ENCODE results near the gene FAM120A. TPM values are rescaled to one million over a fixed set of nuclear protein-coding genes. Genes with fewer than 3 reads are reported as not detected.

Gene FAM120A
- total RNA-seq, 1 donor from 2014 or later: 72.2 TPM

DNA sequence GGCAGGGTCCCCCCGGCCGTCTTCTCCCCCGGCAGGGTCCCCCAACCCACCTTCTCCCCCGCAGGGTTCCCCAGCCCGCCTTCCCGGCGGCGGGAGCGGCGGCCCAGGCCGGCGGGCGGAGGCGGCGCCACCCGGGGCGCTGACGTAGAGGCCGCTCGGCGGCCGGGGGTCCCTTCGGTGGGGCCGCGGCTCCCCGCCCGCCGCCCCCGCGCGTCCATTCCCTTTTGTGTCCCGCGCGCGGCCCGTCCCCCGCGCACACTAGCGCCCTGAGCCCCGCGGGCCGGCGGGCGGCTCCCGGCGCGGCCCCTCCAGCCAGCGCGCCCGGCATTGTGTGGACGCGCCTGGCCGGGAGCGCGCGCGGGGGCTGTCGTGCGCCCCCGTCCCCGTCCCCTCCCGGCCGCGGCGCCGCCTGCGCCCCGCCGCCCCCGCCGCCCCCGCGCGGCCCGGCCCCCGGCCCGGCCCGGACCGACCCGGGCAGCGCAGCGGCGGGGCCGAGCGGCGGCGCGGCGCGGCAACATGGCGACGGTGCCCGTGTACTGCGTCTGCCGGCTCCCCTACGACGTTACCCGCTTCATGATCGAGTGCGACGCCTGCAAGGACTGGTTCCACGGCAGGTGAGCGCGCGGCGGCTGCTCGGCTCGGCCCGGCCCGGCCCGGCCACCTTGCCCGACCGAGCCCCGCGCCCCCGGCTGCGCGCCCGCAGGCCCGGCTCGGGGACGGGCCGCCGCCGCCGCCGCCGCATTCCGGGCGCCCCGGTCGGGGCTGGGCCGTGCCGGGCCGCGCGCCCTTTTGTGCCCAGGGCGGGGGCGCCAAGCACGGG is 125.0 kb downstream of the FAM120A start, which contains the start of gene PHF2:
TSS of gene PHF2 (plus strand) at position 327 of the 820 bp plus-strand sequence. CDS start at position 517, 190 bp downstream.
- DNase-seq (ENCODE audit: low spot score) (peak; percentile 55), ATAC-seq (peak; percentile 54)

DNA sequence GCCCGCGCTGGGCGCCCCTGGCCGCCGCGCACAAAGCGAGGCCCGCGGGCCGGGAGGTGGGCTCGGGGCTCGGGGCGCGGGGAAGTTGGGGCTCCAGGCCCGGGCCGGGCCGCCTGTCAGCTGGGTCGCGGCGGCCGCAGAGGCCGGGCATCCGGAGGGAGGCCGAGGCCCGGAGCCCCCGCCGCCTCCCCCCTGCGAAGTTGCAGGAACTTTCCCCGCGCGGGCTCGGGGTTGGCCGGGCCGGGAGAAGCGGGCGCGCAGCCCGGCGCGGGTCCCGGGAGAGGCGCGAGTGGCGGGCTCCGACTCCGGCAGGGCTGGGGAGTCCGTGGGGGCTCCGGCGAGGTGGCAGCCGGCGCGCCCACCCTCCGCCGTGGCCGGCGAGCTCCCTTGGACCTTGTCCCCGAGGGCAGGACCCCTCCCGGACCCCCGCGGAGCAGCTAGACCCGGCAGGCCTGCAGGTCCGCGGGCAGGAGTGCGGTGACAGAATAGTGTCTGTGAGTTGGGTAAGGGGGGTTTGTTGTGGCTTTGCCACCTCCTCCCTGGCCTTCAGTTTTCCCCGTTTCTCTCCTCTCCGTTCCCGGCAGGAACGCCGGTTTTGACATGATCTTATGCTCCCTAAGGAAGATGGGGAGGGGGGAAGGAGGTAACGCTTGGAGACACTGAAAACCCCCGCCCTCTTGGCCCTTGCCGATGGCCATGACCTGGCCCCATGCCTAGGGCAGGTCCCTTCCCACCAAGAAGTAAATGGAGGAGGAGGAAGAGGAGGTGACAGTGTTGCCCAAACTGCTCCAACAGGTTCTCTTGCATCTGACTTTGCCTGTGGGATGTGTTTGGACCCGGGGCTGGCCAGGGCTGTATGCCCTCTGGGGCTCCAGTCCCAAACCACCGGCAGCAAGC is 125.8 kb downstream of the FAM120A start:
- peak; percentile 52 for DNase-seq (ENCODE audit: low spot score)

DNA sequence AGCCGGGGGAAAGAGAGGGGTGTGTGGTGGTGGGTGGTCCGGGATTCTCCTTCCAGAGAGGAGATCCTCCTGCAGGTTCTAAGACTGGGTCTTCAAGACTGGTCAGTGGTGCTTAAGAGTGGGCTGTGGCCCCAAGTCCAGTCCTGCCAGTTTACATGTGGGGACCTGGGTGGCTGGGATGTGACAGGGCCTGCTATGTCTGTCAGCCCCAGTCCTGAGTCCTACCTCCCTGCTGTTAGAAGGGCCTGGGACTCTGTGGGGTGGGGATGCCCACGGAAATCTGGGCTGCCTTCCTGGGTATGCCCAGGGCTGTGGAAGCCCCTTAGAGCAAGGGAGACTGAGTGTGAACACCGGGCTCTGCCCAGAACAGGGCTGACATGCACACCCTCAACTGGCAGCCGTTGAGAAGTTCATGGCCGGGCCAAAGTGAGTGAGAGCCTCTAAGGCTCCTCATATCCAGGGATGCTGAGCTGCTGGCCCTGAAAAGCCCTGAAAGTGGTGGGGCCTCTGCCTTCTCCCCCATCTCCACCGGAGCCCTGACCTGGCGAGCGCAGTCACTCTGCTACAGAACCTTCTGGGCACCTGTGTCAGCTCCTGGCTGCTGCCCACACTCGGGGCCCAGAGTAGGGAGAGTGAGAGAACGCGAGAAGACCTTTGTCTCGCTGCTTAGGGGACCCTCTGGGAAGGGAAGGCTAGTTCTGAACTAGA is 126.6 kb downstream of the FAM120A start:
- DNase-seq (ENCODE audit: low spot score) (peak; percentile 45), ATAC-seq (peak; percentile 6)

More for the DNA sequence above, 125.8 kb downstream of the FAM120A start:
- peak; percentile 34 for ATAC-seq

DNA sequence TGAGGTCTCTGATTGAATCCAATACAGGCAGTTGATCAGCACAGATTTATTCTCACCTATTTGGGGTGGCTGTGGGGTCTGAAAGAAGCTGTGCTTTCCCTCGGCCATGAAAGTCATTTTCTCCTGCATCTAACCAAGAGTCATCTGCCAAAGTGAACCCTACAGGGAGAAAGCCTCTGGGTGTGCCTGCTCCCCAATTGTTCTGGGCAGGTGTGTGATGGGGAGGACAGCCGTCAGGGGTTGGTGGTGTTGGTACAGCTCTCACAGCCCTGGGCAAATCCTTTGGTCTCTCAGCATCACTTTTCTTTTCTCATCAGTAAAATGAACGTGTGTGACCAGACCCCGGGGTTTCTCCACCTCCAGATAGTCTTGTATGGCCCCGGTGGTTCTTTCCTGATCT is 127.4 kb downstream of the FAM120A start:
- ATAC-seq (no peak), DNase-seq (ENCODE audit: low spot score) (peak; percentile 38)

DNA sequence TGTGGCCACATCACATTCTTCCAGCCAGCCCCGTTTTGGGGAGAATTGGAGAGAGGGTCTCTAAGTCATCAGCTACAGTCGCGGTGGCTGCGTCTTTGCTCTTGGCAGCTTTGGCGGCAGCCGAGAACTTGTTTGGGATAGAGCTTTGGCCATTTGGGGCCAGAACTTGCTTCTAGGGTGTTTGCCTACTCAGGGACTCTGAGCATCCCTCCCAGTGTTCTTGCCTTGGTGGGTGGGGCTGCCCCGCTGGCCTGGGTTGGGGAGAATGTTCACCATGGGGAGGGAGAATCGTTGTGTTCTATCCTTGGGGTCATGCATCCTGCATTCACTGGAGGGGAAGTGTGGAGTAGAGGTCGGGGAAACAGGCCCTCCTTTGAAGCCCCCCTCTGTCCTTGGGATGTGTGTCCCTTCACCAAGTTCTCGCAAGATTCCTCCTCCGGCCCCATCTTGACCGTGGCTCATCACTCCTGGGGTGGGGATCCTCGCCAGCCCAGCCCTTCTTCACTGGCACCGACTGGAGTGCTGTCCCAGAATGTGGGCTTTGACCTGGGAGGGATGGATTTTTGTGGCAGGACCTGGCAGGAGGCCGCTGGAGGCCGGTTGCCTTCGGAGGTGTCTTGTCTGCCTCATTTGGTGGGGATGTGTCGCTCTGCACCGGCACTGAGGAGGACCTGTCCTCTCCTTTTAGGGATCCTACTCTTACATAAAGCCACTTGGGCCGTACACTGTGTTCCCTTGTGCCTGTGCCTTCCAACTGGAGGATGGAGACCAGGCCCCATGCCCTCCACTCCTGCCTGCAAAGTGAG is 128.4 kb downstream of the FAM120A start:
- peak; percentile 36 for DNase-seq (ENCODE audit: low spot score)
- no peak for ATAC-seq

DNA sequence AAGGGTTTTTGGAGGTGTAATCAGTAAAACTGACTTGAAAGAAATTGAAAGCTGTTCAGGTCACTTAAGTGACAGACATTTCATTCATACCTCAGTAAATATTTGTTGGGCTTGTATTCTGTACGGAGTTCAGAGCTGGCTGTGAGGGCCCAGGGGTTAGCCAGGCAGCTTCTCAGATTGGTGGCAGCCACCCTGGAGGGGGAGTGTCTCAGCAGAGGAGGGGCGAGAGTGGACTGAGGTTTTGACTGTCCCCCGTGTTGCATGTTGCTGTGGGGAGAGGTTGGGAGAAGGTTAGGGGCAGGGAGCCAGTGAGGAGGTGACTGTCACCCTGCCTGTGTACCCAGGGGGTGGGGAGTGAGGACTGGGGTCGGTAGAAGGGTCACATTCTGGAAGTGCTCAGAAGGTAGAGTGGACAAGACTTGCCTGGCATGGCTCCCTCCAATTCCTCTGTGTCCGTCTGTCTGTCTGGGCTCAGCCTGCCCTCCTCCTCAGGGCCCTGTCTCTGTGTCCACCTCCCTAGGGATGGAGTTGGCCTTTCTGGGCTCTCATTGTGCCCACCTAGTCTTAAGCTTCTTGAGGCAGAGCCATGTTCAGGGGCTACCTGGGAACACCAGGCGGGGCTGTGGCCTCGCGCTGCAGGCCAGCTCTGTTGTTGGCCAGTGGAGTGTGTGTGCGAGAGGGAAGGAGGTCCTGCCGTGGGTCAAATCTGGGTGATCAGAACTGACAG is 129.3 kb downstream of the FAM120A start:
- peak; percentile 43 for DNase-seq (ENCODE audit: low spot score)
- ATAC-seq: peak; percentile 3

DNA sequence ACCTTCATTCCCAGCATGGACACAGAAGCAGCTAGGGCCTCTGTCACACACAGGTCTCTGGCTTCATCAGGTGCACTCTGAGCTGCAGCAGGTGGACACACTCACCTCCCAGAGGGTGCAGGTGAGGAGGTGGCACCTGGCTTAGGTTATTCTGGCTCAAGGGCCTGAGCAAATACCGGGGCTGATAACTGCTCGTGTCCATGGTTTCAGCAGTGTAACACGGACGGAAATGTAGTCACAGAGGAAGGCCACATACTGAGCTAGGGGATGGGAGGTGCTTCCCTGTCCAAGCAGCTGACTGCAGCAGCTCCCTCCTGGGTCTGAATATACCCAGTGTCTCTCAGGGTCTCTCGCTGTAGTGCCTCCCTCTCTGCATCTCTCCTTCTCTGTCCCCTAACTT is 130.6 kb downstream of the FAM120A start:
- ATAC-seq (peak; percentile 63), DNase-seq (ENCODE audit: low spot score) (peak; percentile 45)

DNA sequence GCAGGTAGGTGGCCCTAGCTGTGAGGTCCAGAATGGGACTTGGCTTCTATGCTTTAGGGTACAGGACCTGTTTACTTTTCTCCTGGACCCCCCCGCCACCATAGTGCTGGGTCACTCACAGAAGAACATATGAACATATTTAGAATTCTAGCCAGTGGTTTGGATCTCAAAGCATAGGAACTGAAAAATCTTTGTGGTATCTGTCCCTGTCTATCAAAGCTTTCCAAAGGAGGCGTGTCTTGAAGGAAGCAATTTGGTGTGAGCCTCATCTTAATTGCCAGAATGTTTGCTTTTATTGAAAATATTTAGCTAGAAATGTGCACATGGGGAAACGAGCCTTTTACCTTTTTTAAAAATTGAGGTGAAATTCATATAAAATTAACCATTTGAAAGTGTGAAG is 131.1 kb downstream of the FAM120A start:
- no peak for DNase-seq (ENCODE audit: low spot score)
- ATAC-seq: no peak

DNA sequence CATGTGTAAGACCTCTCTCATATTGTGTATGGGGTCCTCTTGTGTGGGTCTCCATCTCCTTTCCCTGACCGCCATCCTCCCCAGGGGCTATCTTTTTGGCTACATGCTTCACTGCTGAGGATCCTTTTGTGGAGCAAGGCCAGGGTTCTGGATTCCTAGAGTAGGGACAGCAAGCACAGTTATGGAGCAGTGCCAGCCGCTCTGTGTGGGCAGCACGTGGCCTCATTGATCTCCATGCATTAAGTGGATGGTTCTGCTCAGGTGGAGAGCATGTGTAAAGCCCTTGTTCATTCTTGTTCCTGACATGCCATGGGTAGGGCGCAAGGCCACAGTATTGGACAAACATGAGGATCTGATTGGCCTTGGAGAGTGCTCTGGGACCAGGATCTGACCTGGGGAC is 133.8 kb downstream of the FAM120A start:
- ATAC-seq (no peak), DNase-seq (ENCODE audit: low spot score) (peak; percentile 37)

DNA sequence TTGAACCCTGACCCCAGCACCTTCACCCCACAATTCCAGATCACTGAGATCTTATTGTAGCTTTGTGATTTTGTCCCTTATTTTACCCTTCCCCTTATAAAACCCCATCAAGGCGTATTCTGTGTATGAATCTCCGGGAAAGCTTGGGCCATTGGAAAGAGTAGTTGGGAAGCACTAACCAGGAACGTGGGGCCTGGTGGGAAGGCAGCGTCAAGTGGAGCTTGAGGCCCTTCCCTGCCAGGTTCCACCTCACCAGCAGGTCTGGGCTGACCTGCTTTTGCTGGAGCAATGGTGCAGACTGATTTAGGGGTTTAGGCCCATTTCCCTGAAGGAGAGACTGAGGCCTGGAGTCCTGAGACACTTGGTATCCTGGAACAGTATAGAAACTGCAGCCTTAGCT is 134.2 kb downstream of the FAM120A start:
- peak; percentile 21 for DNase-seq (ENCODE audit: low spot score)
- ATAC-seq: no peak

DNA sequence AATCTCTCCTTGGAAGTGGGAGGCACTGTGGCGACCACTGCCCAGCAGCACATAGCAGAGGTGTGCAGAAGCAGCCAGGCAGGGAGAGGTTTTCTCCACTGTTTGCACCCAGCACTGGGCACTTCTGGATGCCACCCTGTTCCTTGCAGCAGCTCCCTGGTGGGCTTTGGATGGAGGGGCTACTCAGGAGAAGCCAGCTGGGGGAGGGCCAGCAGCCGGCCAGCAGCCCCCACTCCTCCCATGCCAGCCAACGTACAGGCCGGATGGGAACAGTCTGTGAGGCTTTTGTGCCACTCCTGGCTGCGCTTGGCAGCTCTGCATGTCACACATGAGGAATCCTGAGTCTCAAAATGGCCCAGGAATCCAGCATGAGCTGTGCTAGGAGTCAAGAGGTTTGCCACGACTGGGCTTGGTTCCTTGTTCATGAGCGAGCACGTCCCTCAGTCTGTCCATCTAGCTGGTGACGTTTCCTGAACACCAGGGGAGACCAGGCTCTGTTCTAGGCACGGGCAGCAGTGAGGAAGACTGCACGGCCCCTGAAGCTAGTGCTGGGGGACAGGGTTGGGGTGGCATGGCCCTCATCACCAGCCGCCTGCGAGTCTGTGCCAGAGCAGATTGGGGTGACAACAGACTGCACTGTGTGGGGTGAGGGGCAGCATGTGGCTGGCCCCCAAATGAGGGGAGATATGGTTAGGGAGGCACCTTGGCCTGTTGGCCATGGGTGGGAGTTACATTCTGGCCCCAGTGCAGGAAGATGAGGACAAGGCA is 135.0 kb downstream of the FAM120A start:
- ATAC-seq: no peak
- DNase-seq (ENCODE audit: low spot score): peak; percentile 33

DNA sequence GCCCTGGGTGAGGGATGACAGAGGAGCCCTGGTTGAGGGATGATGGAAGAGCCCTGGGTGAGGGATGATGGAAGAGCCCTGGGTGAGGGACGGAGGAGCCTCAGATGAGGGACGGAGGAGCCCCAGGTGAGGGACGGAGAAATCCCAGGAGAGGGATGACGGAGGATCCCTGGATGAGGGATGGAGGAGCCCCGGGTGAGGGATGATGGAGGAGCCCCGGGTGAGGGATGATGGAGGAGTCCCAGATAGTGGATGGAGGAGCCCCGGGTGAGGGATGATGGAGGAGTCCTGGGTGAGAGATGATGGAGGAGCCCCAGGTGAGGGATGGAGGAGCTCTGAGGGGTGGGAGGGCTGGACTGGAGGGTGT is 135.8 kb downstream of the FAM120A start:
- ATAC-seq (no peak), DNase-seq (ENCODE audit: low spot score) (no peak)

DNA sequence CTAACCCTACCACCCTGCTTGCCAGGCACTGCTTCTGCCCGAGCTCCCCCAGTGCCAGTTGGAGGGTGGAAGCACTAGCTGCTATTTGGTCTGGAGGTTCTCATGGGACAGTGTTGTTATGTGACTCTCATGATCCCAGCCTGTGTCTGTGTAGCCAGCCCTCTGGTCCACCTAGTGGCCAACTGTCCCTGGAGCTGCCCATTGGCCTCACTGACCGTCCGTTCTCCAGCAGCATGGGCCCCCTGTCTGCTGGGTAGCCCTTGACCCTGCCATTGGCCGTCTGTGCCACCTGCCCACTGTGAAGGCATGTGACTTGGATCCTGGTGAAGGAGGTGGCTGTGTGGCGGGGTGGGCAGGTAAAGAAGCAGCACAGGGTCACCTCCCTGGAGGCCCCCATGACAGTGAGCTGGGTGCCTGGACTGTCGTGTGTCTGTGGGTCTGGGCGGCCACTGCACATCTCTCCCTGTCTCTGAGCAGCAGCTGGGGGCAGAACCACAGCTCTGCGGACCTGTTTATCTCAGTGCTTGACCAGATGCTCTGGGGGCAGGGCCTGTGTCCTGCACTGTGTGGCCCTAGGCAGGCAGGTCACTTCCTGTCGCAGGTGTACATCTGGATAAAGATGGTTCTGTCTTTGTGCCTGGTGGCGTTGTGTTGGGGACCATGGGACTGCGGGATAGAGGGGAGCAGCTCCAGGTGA is 136.3 kb downstream of the FAM120A start:
- ATAC-seq (peak; percentile 47), DNase-seq (ENCODE audit: low spot score) (peak; percentile 42)

DNA sequence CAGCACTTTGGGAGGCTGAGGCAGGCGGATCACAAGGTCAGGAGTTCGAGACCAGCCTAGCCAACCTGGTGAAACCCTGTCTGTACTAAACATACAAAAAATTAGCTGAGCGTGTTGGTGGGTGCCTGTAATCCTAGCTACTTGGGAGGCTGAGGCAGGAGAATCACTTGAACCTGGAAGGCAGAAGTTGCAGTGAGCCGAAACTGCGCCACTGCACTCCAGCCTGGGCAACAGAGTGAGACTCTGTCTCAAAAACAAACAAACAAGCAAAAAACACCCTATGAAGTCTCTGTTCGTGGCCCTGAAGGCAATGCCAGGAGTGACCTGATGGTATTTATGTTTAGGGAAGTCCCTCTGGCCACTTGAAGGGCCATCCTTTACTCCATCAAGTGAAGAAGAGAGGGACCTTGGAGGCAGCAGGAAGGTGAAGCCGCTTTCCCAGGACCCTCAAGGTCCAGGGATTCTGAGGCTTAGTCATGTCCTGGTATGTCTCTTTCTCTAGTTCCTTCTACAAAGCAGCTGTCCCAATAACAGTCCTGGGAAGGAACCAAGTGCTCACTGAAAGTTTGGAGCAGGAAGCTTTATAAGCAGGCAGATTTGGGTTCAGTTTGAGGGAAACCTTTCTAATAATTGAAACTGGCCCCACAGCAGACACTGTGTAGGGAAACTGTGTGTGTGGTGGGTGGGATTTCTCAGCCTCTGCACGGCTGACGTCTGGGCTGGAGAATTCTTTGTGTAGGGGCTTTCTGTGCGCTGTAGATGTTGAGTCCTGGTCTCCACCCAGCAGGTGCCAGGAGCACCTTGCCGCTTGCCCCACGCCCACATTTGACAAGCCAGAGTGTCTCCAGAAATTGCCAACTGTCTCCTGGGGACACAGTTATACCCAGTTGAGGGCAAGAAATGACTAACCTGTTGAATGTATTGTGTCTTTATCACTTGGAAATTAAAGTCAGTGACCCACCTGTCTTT is 137.4 kb downstream of the FAM120A start:
- DNase-seq (ENCODE audit: low spot score) (peak; percentile 23), ATAC-seq (no peak)

DNA sequence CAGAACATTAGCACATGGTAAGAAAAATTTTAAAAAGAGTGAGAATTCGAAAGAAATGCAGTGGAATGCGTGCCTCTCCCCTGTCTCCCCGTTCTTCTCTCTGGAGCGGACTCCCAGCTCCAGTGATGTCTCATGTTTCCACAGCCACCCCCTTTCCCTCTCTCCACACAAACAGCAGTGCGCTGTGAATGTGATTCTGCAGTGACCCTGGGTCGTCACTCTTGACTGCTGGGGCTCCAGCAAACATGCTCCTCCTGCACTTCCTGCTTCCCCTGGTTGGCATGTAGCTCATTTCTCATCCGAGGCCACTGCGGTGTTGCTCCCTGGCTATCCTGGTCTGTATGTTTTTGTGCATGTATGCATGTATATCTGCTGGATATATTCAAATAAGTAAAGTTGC is 138.2 kb downstream of the FAM120A start:
- peak; percentile 21 for DNase-seq (ENCODE audit: low spot score)
- peak; percentile 21 for ATAC-seq

DNA sequence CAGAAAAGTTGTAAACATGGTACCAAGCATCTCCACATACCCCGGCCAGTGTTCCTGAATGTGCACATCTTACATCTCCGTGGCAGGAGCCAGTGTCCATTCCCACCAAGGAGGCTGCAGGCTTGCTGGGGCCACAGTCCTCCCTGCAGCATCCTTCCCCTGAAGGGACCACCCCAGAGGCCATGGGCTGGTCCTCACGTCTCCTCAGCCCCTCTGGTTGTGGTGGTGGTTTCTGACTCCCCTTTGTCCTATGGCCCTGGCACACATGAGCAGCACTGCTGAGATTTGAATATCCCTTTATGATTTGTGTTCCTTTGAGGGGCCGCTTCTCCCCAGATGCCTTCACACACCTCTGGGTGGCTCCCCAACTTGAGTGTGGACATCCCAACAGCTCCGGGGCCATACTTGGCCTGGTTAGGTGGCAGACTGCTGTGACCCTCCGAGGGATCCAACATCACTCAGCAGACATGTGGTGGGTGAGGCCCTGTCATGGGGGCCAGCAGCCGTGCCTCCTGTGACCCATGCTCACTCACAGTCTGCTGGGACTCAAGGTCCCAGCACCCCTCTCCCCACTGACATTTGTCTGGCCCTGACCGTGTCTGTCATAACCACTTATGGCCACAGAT is 139.2 kb downstream of the FAM120A start:
- no peak for ATAC-seq
- peak; percentile 40 for DNase-seq (ENCODE audit: low spot score)

All from left lobe of liver (tissue), 2 donors.